ENCODE measurements around the gene GTF2I.
"Not testable (repeated sequence)": the region's sequence is repeated elsewhere in the genome, so short reads cannot be mapped to it uniquely, and the experiment has no call there.

The GTF2I gene

DNA sequence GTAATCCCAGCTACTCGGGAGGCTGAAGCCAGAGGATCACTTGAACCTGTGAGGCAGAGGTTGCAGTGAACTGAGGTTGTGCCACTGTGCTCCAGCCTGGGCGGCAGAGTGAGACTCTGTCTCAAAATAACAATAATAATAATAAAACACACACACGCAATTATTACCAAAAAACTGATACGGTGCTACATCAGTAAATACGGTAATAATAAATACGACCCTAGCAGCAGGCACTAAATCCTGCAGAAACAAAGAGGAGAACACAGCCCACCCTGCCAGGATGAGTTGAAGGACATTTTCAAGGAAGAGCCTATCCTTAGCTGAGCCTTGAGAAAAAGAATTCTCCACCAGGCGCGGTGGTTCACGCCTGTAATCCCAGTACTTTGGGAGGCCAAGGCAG lies 34.4 kb upstream of the GTF2I start:
- CTCF ChIA-PET, result no interaction called here

DNA sequence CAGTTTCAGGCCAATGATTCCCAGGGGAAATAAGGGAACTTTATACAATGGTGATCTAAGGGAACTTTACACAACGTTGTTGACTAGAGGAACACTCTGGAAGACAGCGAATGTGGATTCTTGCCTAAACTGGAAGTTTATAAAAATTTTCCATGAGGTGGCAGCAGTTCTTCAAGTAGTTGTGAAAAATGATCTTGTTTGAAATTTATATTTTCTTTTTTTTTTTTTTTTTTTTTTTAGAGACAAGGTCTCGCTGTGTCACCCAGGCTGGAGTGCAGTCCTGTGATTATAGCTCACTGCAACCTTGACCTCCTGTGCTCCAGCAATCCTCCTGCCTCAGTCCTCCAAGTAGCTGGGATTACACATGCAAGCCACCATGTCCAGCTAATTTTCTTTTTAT lies 32.1 kb upstream of the GTF2I start:
- peak; percentile 55 to 64 (median 62) for DNase-seq
- H3K4me3 ChIP-seq (ENCODE audit: control insufficient read depth in 1 of 7, extremely low read depth in 1 of 7, insufficient read depth in 4 of 7, low read depth in 2 of 7, low read length in 6 of 7), result peak overlapping the region in 1 of 7 experiments; percentile 33
- no peaks in the 10 kb centered on the region for H3K36me3 ChIP-seq (ENCODE audit: control insufficient read depth in 4 of 4, insufficient read depth in 4 of 4, low read length in 3 of 4)
- H3K27me3 ChIP-seq (replicated peaks in 2 of 5; ENCODE audit: control insufficient read depth in 4 of 5, insufficient read depth in 5 of 5, low read length in 4 of 5), result no peaks in the 10 kb centered on the region
- ChIA-PET CTCF (interaction anchor here (1.1 kb wide), 2 partner anchors 15 to 16 kb away, joined by 3 read pairs; no protein-coding TSS in a partner anchor), POLR2A (interaction anchor here (0.6 kb wide), 1 partner anchor 10 kb away, joined by 3 read pairs; no protein-coding TSS in a partner anchor)
- no peak overlapping the region for H3K27ac ChIP-seq (ENCODE audit: insufficient read depth in 1 of 2, low read depth in 1 of 2, low read length in 2 of 2, poor library complexity in 1 of 2, severe bottlenecking in 2 of 2)
- 0% methylated on average over 2 of the region's 3 CpGs for WGBS (ENCODE audit: insufficient coverage)
- H3K4me1 ChIP-seq (ENCODE audit: control extremely low read depth in 1 of 4, control insufficient read depth in 4 of 4, insufficient read depth in 4 of 4, low read length in 3 of 4), result peaks cover 0 to 4% (median under 1%) of the 10 kb centered on the region in 4 experiments
- no peaks in the 10 kb centered on the region for H3K9me3 ChIP-seq (ENCODE audit: control extremely low read depth in 1 of 5, control insufficient read depth in 4 of 5, insufficient read depth in 2 of 5, low read depth in 1 of 5, low read length in 4 of 5)

More for the DNA sequence above, 34.4 kb upstream of the GTF2I start:
- POLR2A ChIA-PET, result no interaction called here
- WGBS (ENCODE audit: insufficient coverage), result 91% methylated on average over 7 of the region's 9 CpGs
- Histone ChIP-seq H3K9me3 (ENCODE audit: control extremely low read depth in 1 of 5, control insufficient read depth in 4 of 5, insufficient read depth in 2 of 5, low read depth in 1 of 5, low read length in 4 of 5) (no peaks in the 10 kb centered on the region), H3K4me3 (ENCODE audit: control insufficient read depth in 1 of 7, extremely low read depth in 1 of 7, insufficient read depth in 4 of 7, low read depth in 2 of 7, low read length in 6 of 7) (no peak overlapping the region), H3K36me3 (ENCODE audit: control insufficient read depth in 4 of 4, insufficient read depth in 4 of 4, low read length in 3 of 4) (no peaks in the 10 kb centered on the region), H3K27me3 (replicated peaks in 2 of 5; ENCODE audit: control insufficient read depth in 4 of 5, insufficient read depth in 5 of 5, low read length in 4 of 5) (no peaks in the 10 kb centered on the region), H3K27ac (ENCODE audit: insufficient read depth in 1 of 2, low read depth in 1 of 2, low read length in 2 of 2, poor library complexity in 1 of 2, severe bottlenecking in 2 of 2) (no peak overlapping the region), H3K4me1 (ENCODE audit: control extremely low read depth in 1 of 4, control insufficient read depth in 4 of 4, insufficient read depth in 4 of 4, low read length in 3 of 4) (peaks cover 0 to 4% (median 1%) of the 10 kb centered on the region in 4 experiments)
- no peak for DNase-seq

DNA sequence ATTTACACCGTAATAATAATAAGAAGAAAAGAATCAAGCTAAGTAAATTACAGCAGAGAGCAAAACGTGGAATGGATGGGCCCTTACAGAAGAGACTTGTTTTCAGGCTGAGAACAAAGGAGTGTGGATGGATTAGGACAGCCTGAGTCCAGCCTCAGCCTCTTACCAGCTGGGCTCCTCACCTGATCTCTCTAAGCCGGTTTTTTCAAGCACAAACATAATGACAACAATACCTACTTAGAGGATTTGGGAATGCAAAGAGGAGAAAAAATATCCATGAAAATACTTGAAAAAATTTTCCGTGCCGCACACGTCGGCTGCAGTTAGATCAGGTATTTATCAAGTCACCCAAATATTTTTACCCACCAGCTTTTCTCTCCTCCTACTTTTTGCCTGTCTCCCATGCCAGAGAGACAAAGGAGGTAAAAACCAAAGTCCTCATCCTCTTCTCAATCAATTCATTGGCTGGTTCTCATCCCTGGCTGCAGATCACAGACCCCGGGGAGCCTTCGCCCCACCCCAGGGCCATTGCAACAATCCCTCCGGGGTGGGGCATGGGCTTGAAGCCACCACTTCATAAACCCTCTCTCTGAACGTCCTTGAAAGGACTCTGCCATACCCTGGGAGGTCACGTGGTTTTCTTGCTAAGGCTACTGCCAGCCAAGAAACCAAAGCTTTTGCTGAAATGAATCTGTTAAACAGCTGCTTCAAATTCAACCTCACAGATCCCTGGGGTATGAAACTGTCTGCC lies 29.7 kb upstream of the GTF2I start:
- H3K4me1 ChIP-seq (ENCODE audit: control extremely low read depth in 1 of 4, control insufficient read depth in 4 of 4, insufficient read depth in 4 of 4, low read length in 3 of 4), result peaks cover 0 to 4% (median under 1%) of the 10 kb centered on the region in 4 experiments
- CTCF ChIA-PET, result interaction anchor here (1.0 to 1.2 kb wide), 2 partner anchors 10 to 27 kb away, joined by 3 to 4 read pairs; no protein-coding TSS in a partner anchor
- H3K36me3 ChIP-seq (ENCODE audit: control insufficient read depth in 4 of 4, insufficient read depth in 4 of 4, low read length in 3 of 4), result no peaks in the 10 kb centered on the region
- no peaks in the 10 kb centered on the region for H3K27me3 ChIP-seq (replicated peaks in 2 of 5; ENCODE audit: control insufficient read depth in 4 of 5, insufficient read depth in 5 of 5, low read length in 4 of 5)
- no peaks in the 10 kb centered on the region for H3K9me3 ChIP-seq (ENCODE audit: control extremely low read depth in 1 of 5, control insufficient read depth in 4 of 5, insufficient read depth in 2 of 5, low read depth in 1 of 5, low read length in 4 of 5)
- POLR2A ChIA-PET, result interaction anchor here (0.6 kb wide), 1 partner anchor 218 kb away, joined by 3 read pairs; no protein-coding TSS in a partner anchor
- no peak overlapping the region for H3K4me3 ChIP-seq (ENCODE audit: control insufficient read depth in 1 of 7, extremely low read depth in 1 of 7, insufficient read depth in 4 of 7, low read depth in 2 of 7, low read length in 6 of 7)
- WGBS (ENCODE audit: insufficient coverage), result 81% methylated on average over 9 of the region's 12 CpGs
- H3K27ac ChIP-seq (ENCODE audit: insufficient read depth in 1 of 2, low read depth in 1 of 2, low read length in 2 of 2, poor library complexity in 1 of 2, severe bottlenecking in 2 of 2), result no peak overlapping the region
- no peak for DNase-seq

DNA sequence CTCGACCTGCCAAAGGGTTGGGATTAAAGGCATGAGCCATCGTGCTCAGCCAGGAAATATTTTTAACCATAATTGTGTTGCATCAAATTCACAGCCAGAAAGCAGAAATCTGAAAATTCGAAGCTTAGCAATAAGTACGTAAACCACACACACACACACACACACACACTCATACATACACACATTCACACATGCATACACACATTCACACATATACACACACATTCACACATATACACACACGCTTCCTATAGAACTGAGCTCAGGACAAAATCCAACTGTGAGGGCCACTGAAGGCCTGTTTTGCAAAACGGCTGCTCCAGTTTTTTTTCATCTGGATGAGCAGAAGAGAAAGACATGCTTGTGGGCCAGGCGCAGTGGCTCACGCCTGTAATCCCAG lies 25.0 kb upstream of the GTF2I start:
- ChIA-PET CTCF (interaction anchor here (1.2 kb wide), 1 partner anchor 15 kb away, joined by 4 read pairs; no protein-coding TSS in a partner anchor), POLR2A (interaction anchor here (0.6 kb wide), 1 partner anchor 19 kb away, joined by 3 read pairs; no protein-coding TSS in a partner anchor)
- 83% methylated on average over 6 of the region's 8 CpGs for WGBS (ENCODE audit: insufficient coverage)
- no peaks in the 10 kb centered on the region for H3K27me3 ChIP-seq (replicated peaks in 2 of 5; ENCODE audit: control insufficient read depth in 4 of 5, insufficient read depth in 5 of 5, low read length in 4 of 5)
- no peaks in the 10 kb centered on the region for H3K9me3 ChIP-seq (ENCODE audit: control extremely low read depth in 1 of 5, control insufficient read depth in 4 of 5, insufficient read depth in 2 of 5, low read depth in 1 of 5, low read length in 4 of 5)
- H3K36me3 ChIP-seq (ENCODE audit: control insufficient read depth in 4 of 4, insufficient read depth in 4 of 4, low read length in 3 of 4), result no peaks in the 10 kb centered on the region
- H3K4me3 ChIP-seq (ENCODE audit: control insufficient read depth in 1 of 7, extremely low read depth in 1 of 7, insufficient read depth in 4 of 7, low read depth in 2 of 7, low read length in 6 of 7), result no peak overlapping the region
- DNase-seq, result no peak
- H3K27ac ChIP-seq (ENCODE audit: insufficient read depth in 1 of 2, low read depth in 1 of 2, low read length in 2 of 2, poor library complexity in 1 of 2, severe bottlenecking in 2 of 2), result no peak overlapping the region
- peaks cover 0 to 5% (median 1%) of the 10 kb centered on the region in 4 experiments for H3K4me1 ChIP-seq (ENCODE audit: control extremely low read depth in 1 of 4, control insufficient read depth in 4 of 4, insufficient read depth in 4 of 4, low read length in 3 of 4)

DNA sequence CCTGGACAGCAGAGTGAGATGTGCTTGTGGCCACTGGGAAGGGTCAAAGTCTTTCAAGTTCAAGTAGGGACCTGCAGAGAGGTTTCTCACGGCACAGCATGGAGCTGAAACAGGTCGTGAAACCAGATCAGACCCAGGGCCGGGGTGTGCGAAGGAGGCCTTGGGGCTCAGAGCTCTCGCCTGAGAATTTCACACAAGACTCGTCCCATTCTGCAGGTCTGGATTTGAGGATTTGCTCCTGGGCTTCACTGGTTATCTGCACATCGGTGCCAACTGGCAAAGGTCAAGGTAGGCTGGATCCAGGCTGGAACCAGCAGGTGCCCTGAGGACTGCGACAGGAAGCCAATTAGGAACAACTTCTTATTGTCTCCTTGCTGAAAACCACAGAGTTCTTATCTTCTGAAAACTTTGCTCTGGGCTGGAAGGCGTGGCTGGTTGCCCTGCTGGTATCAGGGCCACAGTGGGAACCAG lies 24.0 kb upstream of the GTF2I start:
- Histone ChIP-seq H3K4me3 (ENCODE audit: control insufficient read depth in 1 of 7, extremely low read depth in 1 of 7, insufficient read depth in 4 of 7, low read depth in 2 of 7, low read length in 6 of 7) (no peak overlapping the region), H3K27me3 (replicated peaks in 2 of 5; ENCODE audit: control insufficient read depth in 4 of 5, insufficient read depth in 5 of 5, low read length in 4 of 5) (no peaks in the 10 kb centered on the region), H3K4me1 (ENCODE audit: control extremely low read depth in 1 of 4, control insufficient read depth in 4 of 4, insufficient read depth in 4 of 4, low read length in 3 of 4) (peaks cover 0 to 5% (median 1%) of the 10 kb centered on the region in 4 experiments), H3K27ac (ENCODE audit: insufficient read depth in 1 of 2, low read depth in 1 of 2, low read length in 2 of 2, poor library complexity in 1 of 2, severe bottlenecking in 2 of 2) (no peak overlapping the region), H3K9me3 (ENCODE audit: control extremely low read depth in 1 of 5, control insufficient read depth in 4 of 5, insufficient read depth in 2 of 5, low read depth in 1 of 5, low read length in 4 of 5) (no peaks in the 10 kb centered on the region), H3K36me3 (ENCODE audit: control insufficient read depth in 4 of 4, insufficient read depth in 4 of 4, low read length in 3 of 4) (no peaks in the 10 kb centered on the region)
- 80% methylated on average over 9 of the region's 9 CpGs for whole genome bisulfite sequencing (ENCODE audit: insufficient coverage)
- ChIA-PET CTCF (no interaction called here), POLR2A (no interaction called here)
- peak in 2 of 3 donors; percentile 14 to 39 for DNase-seq

DNA sequence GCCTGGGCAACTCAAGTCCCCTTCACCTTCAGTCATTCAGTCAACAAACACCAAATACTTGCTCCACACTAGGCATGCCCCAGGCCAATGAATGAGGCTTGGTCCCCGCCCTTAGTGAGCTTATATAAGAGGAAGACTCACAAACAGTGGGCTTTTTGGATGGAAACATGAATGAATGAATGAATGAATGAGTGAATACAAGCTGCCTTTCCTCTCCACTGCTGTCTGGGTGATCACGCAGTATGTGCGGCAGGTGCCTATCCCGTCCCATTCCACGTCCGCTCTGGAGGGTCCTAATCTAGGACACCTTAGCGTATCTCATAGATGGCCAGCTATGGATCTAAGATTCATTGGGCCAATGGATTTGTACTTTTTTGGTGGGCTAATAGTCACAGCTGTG lies 19.8 kb upstream of the GTF2I start:
- Histone ChIP-seq H3K4me1 (ENCODE audit: control extremely low read depth in 1 of 4, control insufficient read depth in 4 of 4, insufficient read depth in 4 of 4, low read length in 3 of 4) (peaks cover 0 to 6% (median 3%) of the 10 kb centered on the region in 4 experiments), H3K27ac (ENCODE audit: insufficient read depth in 1 of 2, low read depth in 1 of 2, low read length in 2 of 2, poor library complexity in 1 of 2, severe bottlenecking in 2 of 2) (no peak overlapping the region), H3K27me3 (replicated peaks in 2 of 5; ENCODE audit: control insufficient read depth in 4 of 5, insufficient read depth in 5 of 5, low read length in 4 of 5) (no peaks in the 10 kb centered on the region), H3K9me3 (ENCODE audit: control extremely low read depth in 1 of 5, control insufficient read depth in 4 of 5, insufficient read depth in 2 of 5, low read depth in 1 of 5, low read length in 4 of 5) (no peaks in the 10 kb centered on the region), H3K4me3 (ENCODE audit: control insufficient read depth in 1 of 7, extremely low read depth in 1 of 7, insufficient read depth in 4 of 7, low read depth in 2 of 7, low read length in 6 of 7) (no peak overlapping the region), H3K36me3 (ENCODE audit: control insufficient read depth in 4 of 4, insufficient read depth in 4 of 4, low read length in 3 of 4) (no peaks in the 10 kb centered on the region)
- POLR2A ChIA-PET, result no interaction called here
- no peak for DNase-seq
- WGBS (ENCODE audit: insufficient coverage), result 93% methylated on average over 5 of the region's 7 CpGs
- CTCF ChIA-PET, result interaction anchor here (1.2 kb wide), 1 partner anchor 10 kb away, joined by 3 read pairs; no protein-coding TSS in a partner anchor

DNA sequence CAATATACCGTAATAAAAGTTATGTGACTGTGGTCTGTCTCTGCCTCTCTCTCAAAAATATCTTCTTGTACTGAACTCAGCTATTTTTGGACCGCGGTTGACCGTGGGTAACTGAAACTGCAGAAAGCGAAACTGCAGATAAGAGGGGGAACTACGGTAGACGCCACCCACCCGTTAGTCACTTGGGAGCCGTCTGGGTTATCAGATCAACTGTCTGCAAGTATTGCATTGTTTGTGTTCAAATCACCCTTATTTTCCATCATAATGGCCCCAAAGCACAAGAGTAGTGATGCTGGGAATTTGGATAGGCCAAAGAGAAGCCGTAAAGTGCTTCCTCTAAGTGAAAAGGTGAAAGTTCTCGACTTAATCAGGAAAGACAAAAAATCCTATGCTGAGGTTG lies 7.5 kb upstream of the GTF2I start:
- peak in 2 of 3 donors; percentile 80 to 83 for DNase-seq
- Histone ChIP-seq H3K27ac (ENCODE audit: insufficient read depth in 1 of 2, low read depth in 1 of 2, low read length in 2 of 2, poor library complexity in 1 of 2, severe bottlenecking in 2 of 2) (peak overlapping the region in 1 of 2 experiments; percentile 51), H3K4me1 (ENCODE audit: control extremely low read depth in 1 of 4, control insufficient read depth in 4 of 4, insufficient read depth in 4 of 4, low read length in 3 of 4) (peaks cover 0 to 21% (median 8%) of the 10 kb centered on the region in 4 experiments), H3K4me3 (ENCODE audit: control insufficient read depth in 1 of 7, extremely low read depth in 1 of 7, insufficient read depth in 4 of 7, low read depth in 2 of 7, low read length in 6 of 7) (peak overlapping the region in 6 of 7 experiments; percentile 45 to 78 (median 56))
- POLR2A ChIA-PET; CTCF ChIA-PET; H3K36me3 ChIP-seq (ENCODE audit: control insufficient read depth in 4 of 4, insufficient read depth in 4 of 4, low read length in 3 of 4); H3K9me3 ChIP-seq (ENCODE audit: control extremely low read depth in 1 of 5, control insufficient read depth in 4 of 5, insufficient read depth in 2 of 5, low read depth in 1 of 5, low read length in 4 of 5); H3K27me3 ChIP-seq (replicated peaks in 2 of 5; ENCODE audit: control insufficient read depth in 4 of 5, insufficient read depth in 5 of 5, low read length in 4 of 5): not testable (repeated sequence)
- 3% methylated on average over 5 of the region's 11 CpGs for WGBS (ENCODE audit: insufficient coverage)

Measured in common myeloid progenitor, CD34-positive (primary cell).